GM12801 (cell line): ENCODE results near the gene PRR5.

Source experiments
- CTCF ChIP-seq: IDR thresholded peaks from one replicate; pipeline ENCODE4 v1.5.1; 2011; ENCODE audit warnings: control low read depth; ENCODE audit not compliant: insufficient read length; ENCODE audit errors: extremely low read depth

PRR5 gene

GRCh38 chr22:44668886-44669521 is 33.0 kb upstream of the PRR5 start:
- no peak for TF ChIP-seq CTCF

GRCh38 chr22:44669561-44669976 is 32.4 kb upstream of the PRR5 start:
- no peak for TF ChIP-seq CTCF

GRCh38 chr22:44670220-44670988 is 31.6 kb upstream of the PRR5 start:
- no peak for TF ChIP-seq CTCF

GRCh38 chr22:44671742-44672141 is 30.3 kb upstream of the PRR5 start:
- TF ChIP-seq CTCF: no peak

- TF ChIP-seq CTCF: no peak
These were observed 29.4 kb upstream of the PRR5 start for GRCh38 chr22:44672632-44673031.

GRCh38 chr22:44673406-44673805 is 28.6 kb upstream of the PRR5 start:
- no peak for TF ChIP-seq CTCF

- TF ChIP-seq CTCF: no peak
These were observed 25.3 kb upstream of the PRR5 start for GRCh38 chr22:44676441-44677352.
